ENCODE results near the gene ARHGAP44. TPM values are rescaled to one million over a fixed set of nuclear protein-coding genes. Genes with fewer than 3 reads are reported as not detected.

ARHGAP44 gene
- total and polyA plus RNA-seq, 12 donors = 4.0 to 10.6 (median 8.4) TPM

DNA sequence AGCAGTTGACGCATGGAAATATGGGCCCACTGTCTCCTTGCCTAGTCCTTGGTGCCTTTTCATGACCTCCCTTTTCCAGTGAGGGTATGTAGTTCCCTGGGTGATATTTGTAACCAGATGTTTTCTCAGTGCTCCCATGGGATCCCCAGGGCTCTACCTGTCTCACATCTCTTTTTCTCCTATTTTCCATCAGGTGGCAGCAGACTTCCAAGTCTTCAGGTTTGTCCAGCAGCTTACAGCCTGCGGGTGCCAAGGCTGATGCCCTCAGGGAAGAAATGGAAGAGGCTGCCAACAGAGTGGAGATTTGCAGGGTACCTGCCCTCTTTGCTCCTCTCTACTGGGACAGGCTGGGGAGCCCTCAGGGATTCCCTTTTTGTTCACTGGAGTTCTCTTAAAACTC lies 139.4 kb downstream of the ARHGAP44 start:
- H3K9me3 ChIP-seq = no peaks in the 10 kb centered on the region
- H3K4me3 ChIP-seq = no peak overlapping the region
- TF ChIP-seq, protein P1, sequence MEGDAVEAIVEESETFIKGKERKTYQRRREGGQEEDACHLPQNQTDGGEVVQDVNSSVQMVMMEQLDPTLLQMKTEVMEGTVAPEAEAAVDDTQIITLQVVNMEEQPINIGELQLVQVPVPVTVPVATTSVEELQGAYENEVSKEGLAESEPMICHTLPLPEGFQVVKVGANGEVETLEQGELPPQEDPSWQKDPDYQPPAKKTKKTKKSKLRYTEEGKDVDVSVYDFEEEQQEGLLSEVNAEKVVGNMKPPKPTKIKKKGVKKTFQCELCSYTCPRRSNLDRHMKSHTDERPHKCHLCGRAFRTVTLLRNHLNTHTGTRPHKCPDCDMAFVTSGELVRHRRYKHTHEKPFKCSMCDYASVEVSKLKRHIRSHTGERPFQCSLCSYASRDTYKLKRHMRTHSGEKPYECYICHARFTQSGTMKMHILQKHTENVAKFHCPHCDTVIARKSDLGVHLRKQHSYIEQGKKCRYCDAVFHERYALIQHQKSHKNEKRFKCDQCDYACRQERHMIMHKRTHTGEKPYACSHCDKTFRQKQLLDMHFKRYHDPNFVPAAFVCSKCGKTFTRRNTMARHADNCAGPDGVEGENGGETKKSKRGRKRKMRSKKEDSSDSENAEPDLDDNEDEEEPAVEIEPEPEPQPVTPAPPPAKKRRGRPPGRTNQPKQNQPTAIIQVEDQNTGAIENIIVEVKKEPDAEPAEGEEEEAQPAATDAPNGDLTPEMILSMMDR (IDR thresholded peaks at IDR 0.05) = peak in 5 of 9 donors; percentile 15 to 30 (median 28)
- intact Hi-C loops (cut with DNase I) = loop anchor here in 4 of 10 donors (5.0 to 10.0 kb wide), 3 partner anchors 56 to 76 kb away; no protein-coding TSS in a partner anchor
- no peaks in the 10 kb centered on the region for H3K27me3 ChIP-seq
- peaks cover 0 to 6% (median 0%) of the 10 kb centered on the region in 9 donors for H3K36me3 ChIP-seq
- peaks cover 0 to 24% (median 8%) of the 10 kb centered on the region in 9 donors for H3K4me1 ChIP-seq
- peak in 3 of 8 donors; percentile 44 to 53 (median 47) for ATAC-seq
- peak overlapping the region in 4 of 10 donors; percentile 3 to 61 (median 58) for H3K27ac ChIP-seq
- WGBS, 2 donors = 69 to 71% methylated on average over 2 of the region's 2 CpGs
- DNase-seq = no peak

DNA sequence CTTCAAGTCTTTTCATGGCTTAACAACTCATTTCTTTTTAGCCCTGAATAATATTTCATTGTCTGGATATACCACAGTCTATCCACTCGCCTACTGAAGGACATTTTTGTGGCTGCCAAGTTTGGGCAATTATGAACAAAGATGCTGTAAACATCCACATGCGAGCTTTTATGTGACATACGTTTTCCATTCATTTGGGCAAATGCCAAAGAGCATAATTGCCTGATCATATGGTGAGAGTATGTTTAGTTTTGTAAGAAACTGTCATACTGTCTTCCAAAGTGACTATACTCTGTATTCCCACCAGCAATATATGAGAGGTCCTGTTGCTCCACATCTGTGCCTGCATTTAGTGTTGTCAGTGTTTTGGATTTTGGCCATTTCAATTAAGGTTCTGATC lies 147.2 kb downstream of the ARHGAP44 start:
- no peaks in the 10 kb centered on the region for H3K9me3 ChIP-seq
- no peak overlapping the region for H3K4me3 ChIP-seq
- WGBS, 2 donors = 67 to 77% methylated on average over 3 of the region's 3 CpGs
- intact Hi-C loops (cut with DNase I) = no loop called here
- no peaks in the 10 kb centered on the region for H3K36me3 ChIP-seq
- TF ChIP-seq, protein P1 (IDR thresholded peaks at IDR 0.05) = no peak
- no peak overlapping the region for H3K27ac ChIP-seq
- no peaks in the 10 kb centered on the region for H3K27me3 ChIP-seq
- H3K4me1 ChIP-seq = no peaks in the 10 kb centered on the region
- DNase-seq = no peak
- no peak for ATAC-seq

DNA sequence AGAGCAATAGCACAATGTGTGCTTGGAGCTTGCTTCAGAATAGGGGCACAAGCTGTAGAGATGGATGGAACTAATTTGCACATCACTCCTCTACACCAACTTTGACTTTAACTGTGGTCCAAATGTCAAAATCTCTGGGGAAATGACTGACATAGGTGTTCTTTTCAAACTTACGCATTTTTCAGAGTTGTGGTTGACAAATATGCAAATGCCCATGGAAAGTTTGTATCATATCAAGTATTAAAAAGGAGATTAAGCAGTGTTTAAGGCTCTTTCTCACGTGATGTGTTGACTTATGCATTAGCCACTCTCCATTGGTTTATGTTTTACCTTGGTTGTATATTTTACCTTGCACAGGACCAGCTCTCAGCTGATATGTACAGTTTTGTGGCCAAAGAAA lies 151.4 kb downstream of the ARHGAP44 start:
- H3K27me3 ChIP-seq = no peaks in the 10 kb centered on the region
- peaks cover 0 to 21% (median 0%) of the 10 kb centered on the region in 9 donors for H3K36me3 ChIP-seq
- intact Hi-C loops (cut with DNase I) = no loop called here
- TF ChIP-seq, protein P1 (IDR thresholded peaks at IDR 0.05) = no peak
- H3K4me3 ChIP-seq = no peak overlapping the region
- 88% methylated on average over 2 of the region's 2 CpGs for WGBS, 2 donors
- H3K27ac ChIP-seq = no peak overlapping the region
- no peaks in the 10 kb centered on the region for H3K4me1 ChIP-seq
- H3K9me3 ChIP-seq = no peaks in the 10 kb centered on the region
- DNase-seq (no peak), ATAC-seq (no peak)

DNA sequence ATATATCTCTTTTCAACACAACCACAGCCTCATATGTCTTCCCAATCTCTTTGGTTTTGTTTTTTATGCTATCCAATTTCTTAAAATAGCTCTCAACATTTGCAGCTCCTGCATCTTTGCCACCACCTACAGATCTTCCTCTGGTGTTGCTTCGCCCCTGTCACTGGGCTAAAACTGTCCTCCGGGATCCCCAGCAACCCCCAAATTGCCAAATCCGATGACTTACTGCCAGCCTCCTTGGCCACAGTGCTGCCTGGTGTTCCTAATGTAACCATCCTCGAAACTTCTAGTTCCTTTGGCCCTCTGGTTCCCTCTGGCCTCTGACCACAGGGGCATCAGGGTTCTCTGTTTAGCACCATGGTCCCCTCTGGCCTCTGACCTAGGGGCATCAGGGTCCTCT lies 157.7 kb downstream of the ARHGAP44 start:
- DNase-seq (no peak), ATAC-seq (no peak)
- no peaks in the 10 kb centered on the region for H3K27me3 ChIP-seq
- intact Hi-C loops (cut with DNase I) = no loop called here
- no peaks in the 10 kb centered on the region for H3K4me1 ChIP-seq
- TF ChIP-seq, protein P1 (IDR thresholded peaks at IDR 0.05) = no peak
- peaks cover 0 to 54% (median 0%) of the 10 kb centered on the region in 9 donors for H3K36me3 ChIP-seq
- no peak overlapping the region for H3K4me3 ChIP-seq
- 94 to 95% methylated on average over 4 of the region's 4 CpGs for WGBS, 2 donors
- H3K27ac ChIP-seq = no peak overlapping the region
- no peaks in the 10 kb centered on the region for H3K9me3 ChIP-seq

All from heart right ventricle (tissue), 16 donors.